ENCODE results near the gene FRMD1.

GRCh38 chr6:168052291-168052891, 26.6 kb downstream of the FRMD1 start:
- no peak for TF ChIP-seq CTCF (IDR thresholded peaks at IDR 0.05)
- TF ChIP-seq POLR2A (IDR thresholded peaks at IDR 0.05) = no peak

Measured in right lobe of liver (tissue), 4 donors.